GM18861 (cell line): ENCODE data around the gene EGLN1.
"Not testable (repeated sequence)": the region's sequence is repeated elsewhere in the genome, so short reads cannot be mapped to it uniquely, and the experiment has no call there.

Experiments
- ATAC-seq: cut with Tn5 transposase; IDR thresholded peaks from one replicate; pipeline ENCODE4 v1.9.1; 2021; ENCODE audit not compliant: unreplicated experiment

EGLN1 gene

DNA sequence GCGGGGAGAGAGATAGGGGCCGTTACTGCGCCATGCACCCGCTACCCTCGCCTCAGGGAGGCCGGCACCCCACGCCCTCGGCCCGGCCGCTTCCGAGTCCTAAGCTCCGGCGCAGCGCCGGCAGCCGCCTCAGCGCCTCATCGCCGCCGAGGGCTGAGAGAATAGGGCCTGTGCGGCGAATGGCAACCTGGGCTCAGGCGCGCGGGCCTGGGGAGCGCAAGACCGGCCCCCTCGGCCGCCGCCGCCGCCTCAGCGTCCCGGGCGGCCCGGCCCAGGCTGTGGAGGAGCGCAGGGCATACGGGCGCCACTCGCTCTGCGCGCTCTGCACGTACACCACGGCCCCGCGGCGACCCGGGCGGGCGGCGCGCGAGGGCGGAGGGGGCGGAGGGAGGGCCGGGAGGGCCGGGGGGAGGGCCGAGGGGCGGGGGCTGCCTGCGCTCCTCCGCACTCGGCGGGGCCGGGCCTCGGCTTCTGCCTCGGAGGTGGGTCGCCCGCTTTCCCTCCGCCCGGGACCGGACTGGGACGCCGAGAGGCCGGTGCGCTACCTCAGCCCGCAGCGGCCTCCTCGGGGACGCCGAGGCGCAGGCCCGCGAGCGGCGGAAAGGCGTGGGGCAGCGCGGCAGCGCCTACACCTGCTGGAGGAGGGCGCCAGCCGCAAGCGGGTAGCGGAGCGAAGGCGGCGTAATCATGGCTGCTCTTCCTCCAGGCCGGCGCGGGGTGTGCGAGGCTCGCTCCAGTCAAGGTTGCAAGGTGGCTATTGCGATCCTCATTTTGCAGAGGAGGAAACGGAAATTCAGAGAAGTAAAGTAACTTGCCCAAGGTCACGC is at the start of gene EGLN1:
EGLN1 (minus strand) TSS at position 317 of the 827 bp plus-strand sequence. CDS start 399 bp downstream, outside the sequence.
- peak; percentile 66 for ATAC-seq

DNA sequence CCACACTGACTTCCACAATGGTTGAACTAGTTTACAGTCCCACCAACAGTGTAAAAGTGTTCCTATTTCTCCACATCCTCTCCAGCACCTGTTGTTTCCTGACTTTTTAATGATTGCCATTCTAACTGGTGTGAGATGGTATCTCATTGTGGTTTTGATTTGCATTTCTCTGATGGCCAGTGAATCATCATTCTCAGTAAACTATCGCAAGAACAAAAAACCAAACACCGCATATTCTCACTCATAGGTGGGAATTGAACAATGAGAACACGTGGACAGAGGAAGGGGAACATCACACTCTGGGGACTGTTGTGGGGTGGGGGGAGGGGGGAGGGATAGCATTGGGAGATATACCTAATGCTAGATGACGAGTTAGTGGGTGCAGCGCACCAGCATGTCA is 49.4 kb upstream of the EGLN1 start:
- not testable (repeated sequence) for ATAC-seq

GRCh38 chr1:231471027-231471426 is 48.9 kb upstream of the EGLN1 start:
- ATAC-seq: not testable (repeated sequence)

GRCh38 chr1:231467986-231468385 is 45.9 kb upstream of the EGLN1 start:
- ATAC-seq: no peak

DNA sequence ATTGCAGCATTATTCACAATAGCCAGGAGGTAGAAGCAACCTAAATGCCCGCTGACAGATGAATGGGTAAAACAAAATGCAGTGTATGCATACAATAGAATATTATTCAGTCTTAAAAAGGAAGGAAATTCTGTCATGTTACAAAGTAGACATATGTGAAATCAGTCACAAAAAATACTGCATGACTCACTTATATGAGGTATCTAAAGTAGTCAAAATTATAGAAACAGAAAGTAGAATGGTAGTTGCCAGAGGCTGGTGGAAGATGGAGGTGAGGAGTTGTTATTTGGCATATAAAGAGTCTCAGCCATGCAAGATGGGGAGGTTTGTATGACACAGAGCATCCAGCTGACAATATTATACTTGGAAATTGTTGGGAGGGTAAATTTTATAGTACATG is 43.0 kb upstream of the EGLN1 start:
- no peak for ATAC-seq

GRCh38 chr1:231463541-231463940 is 41.5 kb upstream of the EGLN1 start:
- no peak for ATAC-seq

DNA sequence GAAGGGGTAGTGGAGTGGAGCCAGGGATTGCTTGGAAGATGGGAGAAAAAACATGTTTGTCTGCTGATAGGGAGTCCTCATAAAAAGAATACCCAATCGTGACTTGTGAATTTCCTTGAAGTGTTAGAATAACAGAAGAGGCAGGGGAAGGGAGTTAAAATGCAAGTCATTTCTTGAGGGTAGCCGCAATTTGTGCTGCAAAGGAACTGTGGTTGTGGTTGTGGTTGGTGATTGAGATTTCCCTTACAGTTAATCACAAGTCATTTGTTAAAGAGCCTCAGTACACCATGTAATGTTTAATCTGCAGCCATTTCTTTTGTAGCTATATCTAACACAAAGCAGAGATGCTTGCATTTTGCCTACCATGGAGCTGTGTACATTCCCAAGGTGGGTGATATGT is 38.5 kb upstream of the EGLN1 start:
- peak; percentile 92 for ATAC-seq

- not testable (repeated sequence) for ATAC-seq
Observed at GRCh38 chr1:231459438-231459837, 37.4 kb upstream of the EGLN1 start.

DNA sequence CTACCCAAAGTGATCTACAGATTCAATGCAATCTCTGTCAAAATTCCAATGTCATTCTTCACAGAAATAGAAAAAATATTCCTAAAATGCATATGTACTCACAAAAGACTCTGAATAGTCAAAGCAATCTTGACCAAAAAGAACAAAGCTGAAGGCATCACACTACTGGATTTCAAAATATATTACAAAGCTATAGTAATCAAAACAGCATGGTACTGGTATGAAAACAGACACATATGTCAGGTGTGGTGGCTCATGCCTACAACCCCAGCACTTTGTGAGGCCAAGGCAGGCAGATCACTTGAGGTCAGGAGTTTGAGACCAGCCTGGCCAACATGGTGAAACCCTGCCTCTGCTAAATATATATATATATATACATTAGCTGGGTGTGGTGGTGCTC is 35.9 kb upstream of the EGLN1 start:
- ATAC-seq: not testable (repeated sequence)

GRCh38 chr1:231454133-231454532 is 32.0 kb upstream of the EGLN1 start:
- ATAC-seq: not testable (repeated sequence)

- ATAC-seq: no peak
Observed at GRCh38 chr1:231446138-231446537, 24.1 kb upstream of the EGLN1 start.

DNA sequence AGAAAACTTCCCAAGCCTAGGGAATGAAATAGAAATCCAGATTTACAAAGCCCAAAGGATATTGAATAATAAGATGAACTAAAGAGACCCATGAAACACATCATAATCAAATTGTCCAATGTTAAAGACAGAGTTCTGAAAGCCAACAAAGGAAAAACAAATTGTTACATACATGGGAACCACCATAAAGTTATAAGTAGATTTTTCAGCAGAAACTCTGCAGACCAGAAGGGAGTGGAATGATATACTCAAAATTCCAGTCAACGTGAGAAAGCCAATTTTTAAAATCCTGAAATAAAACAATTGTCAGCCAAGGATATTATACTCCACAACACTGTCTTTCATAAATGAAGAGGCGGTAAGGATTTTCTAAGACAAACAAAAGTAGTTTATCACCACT is 22.0 kb upstream of the EGLN1 start:
- no peak for ATAC-seq

GRCh38 chr1:231443363-231443762 is 21.3 kb upstream of the EGLN1 start:
- ATAC-seq: no peak

- no peak for ATAC-seq
Observed at GRCh38 chr1:231442735-231443134, 20.6 kb upstream of the EGLN1 start.

DNA sequence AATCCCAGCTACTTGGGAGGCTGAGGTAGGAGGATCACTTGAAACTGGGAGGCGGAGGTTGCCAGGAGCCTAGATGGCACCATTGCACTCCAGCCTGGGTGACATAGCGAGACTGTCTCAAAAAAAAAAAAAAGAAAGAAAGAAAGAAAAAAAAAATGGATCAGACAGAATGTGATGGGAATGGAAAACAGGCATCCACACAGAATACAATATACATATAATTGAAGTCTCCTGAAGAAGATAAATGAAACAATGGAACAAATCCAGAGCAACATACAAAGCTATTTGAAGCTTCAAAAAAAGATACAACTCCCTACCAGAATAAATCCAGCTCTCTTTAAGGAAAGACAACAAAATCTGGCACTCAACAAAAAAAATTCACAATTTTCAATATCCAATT is 10.9 kb upstream of the EGLN1 start:
- ATAC-seq: no peak

DNA sequence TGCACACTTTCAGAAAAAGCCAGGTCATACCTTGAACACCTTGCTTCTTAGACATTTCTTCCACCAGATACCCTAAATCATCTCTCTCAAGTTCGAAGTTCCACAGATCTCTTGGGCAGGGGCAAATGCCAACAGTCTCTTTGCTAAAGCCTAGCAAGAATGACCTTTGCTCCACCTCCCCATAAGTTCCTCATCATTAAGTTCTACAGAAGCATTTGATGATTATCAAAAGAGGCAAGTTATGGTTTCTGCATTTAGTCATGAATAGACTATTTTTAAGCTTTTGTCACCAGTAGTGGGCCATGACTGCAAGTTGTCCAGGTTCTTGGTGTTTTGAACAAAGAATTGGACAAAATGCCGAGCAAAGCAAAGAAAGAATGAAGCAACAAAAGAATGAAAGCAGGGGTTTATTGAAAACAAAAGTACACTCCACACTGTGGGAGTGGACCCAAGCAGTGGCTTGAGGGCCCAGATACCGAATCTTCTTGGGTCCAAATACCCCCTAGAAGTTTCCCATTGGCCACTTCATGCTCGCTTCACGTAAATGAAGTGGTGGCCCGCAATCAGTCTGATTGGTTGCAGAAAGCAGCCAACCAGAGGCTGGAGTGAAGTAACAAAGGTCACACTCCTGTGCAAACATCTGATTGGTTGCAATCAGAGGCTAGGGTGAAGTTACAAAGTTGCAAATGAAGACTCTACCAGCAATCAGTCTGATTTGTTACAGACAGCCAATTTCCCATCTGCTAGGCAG is 9.8 kb upstream of the EGLN1 start:
- no peak for ATAC-seq

GRCh38 chr1:231430678-231431352 is 8.7 kb upstream of the EGLN1 start:
- not testable (repeated sequence) for ATAC-seq

GRCh38 chr1:231428377-231428776 is 6.3 kb upstream of the EGLN1 start:
- ATAC-seq: no peak

- no peak for ATAC-seq
Observed at GRCh38 chr1:231424950-231425805, 3.1 kb upstream of the EGLN1 start.

- ATAC-seq: no peak
Observed at GRCh38 chr1:231423648-231424047, 1.6 kb upstream of the EGLN1 start.
